ENCODE measurements around the gene NR3C2. TPM values are rescaled to one million over a fixed set of nuclear protein-coding genes. Genes with fewer than 3 reads are reported as not detected.

NR3C2 gene
- total RNA-seq, 1 experiment from 2014 or later = 1.6 TPM

DNA sequence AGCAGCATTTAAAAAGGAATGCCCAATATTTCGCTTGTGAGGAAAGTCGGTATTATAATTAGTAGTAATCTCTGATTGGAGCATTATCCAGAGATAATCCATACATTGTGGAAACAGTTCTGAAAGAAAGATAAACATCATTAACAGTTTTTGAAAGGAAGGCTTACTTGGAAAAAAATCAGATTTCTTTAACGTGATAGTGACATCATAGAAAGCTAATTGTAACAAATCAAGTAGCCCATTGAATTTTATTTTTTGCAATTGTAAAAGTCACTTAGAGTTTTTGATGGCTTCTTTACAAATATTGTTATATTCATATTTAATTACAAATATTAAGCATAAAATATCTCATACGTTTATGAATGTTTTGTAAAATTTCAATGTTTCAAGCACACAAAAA lies 11.6 kb upstream of the NR3C2 start:
- no peak for DNase-seq (ENCODE audit: low spot score)
- intact Hi-C loops (cut with micrococcal nuclease; ENCODE audit: unreplicated experiment) = no loop called here
- Histone ChIP-seq H3K4me3 (ENCODE audit: low read depth, low read length, poor library complexity, severe bottlenecking) (no peak overlapping the region), H3K4me1 (ENCODE audit: insufficient read depth, low read length, poor library complexity, severe bottlenecking) (no peaks in the 10 kb centered on the region), H3K9me3 (ENCODE audit: low read depth, low read length, poor library complexity, severe bottlenecking) (no peaks in the 10 kb centered on the region), H3K36me3 (ENCODE audit: insufficient read depth, low read length, poor library complexity, severe bottlenecking) (no peaks in the 10 kb centered on the region), H3K27ac (ENCODE audit: low read depth, low read length, poor library complexity, severe bottlenecking) (no peak overlapping the region), H3K27me3 (replicated peaks; ENCODE audit: insufficient read depth, low read depth, low read length, poor library complexity) (peaks cover 4% of the 10 kb centered on the region)
- ChIA-PET POLR2A (ENCODE audit: low non-redundant PET) (no interaction called here), CTCF (no interaction called here)
- no peak for TF ChIP-seq EZH2 (IDR thresholded peaks at IDR 0.05; ENCODE audit: borderline replicate concordance, low read depth, low read length, poor library complexity, severe bottlenecking)
- TF ChIP-seq, protein P1, sequence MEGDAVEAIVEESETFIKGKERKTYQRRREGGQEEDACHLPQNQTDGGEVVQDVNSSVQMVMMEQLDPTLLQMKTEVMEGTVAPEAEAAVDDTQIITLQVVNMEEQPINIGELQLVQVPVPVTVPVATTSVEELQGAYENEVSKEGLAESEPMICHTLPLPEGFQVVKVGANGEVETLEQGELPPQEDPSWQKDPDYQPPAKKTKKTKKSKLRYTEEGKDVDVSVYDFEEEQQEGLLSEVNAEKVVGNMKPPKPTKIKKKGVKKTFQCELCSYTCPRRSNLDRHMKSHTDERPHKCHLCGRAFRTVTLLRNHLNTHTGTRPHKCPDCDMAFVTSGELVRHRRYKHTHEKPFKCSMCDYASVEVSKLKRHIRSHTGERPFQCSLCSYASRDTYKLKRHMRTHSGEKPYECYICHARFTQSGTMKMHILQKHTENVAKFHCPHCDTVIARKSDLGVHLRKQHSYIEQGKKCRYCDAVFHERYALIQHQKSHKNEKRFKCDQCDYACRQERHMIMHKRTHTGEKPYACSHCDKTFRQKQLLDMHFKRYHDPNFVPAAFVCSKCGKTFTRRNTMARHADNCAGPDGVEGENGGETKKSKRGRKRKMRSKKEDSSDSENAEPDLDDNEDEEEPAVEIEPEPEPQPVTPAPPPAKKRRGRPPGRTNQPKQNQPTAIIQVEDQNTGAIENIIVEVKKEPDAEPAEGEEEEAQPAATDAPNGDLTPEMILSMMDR (conservative IDR thresholded peaks at IDR 0.05; ENCODE audit: low read depth, low read length) = no peak
- no TSS peak for BruUV-seq (replicated peaks)

DNA sequence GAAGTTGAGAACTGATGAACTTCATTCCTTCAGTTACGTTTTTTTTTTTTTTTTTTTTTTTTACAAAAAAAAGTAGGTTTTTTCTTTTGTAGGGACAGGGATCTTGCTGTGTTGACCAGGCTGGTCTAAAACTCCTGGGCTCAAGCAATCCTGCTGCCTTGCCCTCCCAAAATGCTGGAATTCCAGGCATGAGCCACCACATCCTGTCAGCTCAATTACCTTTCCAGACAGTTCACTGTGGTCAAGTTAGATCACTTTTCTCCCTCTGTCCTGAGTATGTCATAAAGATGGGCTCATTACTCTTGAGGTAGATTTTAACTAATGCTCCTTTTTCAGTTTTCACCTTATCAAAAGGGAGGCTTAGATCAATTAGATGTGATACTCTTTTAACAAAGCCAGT lies 10.8 kb upstream of the NR3C2 start:
- BruUV-seq (replicated peaks) = no TSS peak
- Histone ChIP-seq H3K27ac (ENCODE audit: low read depth, low read length, poor library complexity, severe bottlenecking) (no peak overlapping the region), H3K4me1 (ENCODE audit: insufficient read depth, low read length, poor library complexity, severe bottlenecking) (peaks cover 2% of the 10 kb centered on the region), H3K36me3 (ENCODE audit: insufficient read depth, low read length, poor library complexity, severe bottlenecking) (no peaks in the 10 kb centered on the region), H3K27me3 (replicated peaks; ENCODE audit: insufficient read depth, low read depth, low read length, poor library complexity) (peaks cover 5% of the 10 kb centered on the region), H3K9me3 (ENCODE audit: low read depth, low read length, poor library complexity, severe bottlenecking) (no peaks in the 10 kb centered on the region), H3K4me3 (ENCODE audit: low read depth, low read length, poor library complexity, severe bottlenecking) (no peak overlapping the region)
- intact Hi-C loops (cut with micrococcal nuclease; ENCODE audit: unreplicated experiment) = no loop called here
- ChIA-PET CTCF (no interaction called here), POLR2A (ENCODE audit: low non-redundant PET) (no interaction called here)
- DNase-seq (ENCODE audit: low spot score) = no peak
- TF ChIP-seq EZH2 (IDR thresholded peaks at IDR 0.05; ENCODE audit: borderline replicate concordance, low read depth, low read length, poor library complexity, severe bottlenecking) = no peak
- TF ChIP-seq, protein P1 (conservative IDR thresholded peaks at IDR 0.05; ENCODE audit: low read depth, low read length) = no peak

DNA sequence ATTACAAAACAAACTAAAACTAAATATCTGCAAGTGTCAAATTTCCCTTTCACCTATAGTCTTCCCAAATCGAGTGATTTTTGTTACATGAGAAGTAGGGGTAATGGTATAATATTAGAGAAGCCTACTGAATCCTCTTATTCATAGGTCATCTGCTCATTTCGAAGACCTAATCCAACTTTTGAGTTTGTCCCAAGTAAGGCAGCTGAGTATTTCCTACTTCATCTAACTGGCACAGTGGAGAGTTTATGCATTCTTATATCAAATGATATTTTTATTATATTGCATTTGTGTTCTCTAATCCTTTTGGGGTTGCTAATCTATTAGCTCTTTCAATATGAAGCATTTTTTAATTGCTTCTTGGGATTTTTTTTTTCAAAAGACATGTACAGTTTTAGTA lies 7.7 kb upstream of the NR3C2 start:
- Histone ChIP-seq H3K4me3 (ENCODE audit: low read depth, low read length, poor library complexity, severe bottlenecking) (no peak overlapping the region), H3K9me3 (ENCODE audit: low read depth, low read length, poor library complexity, severe bottlenecking) (no peaks in the 10 kb centered on the region), H3K27me3 (replicated peaks; ENCODE audit: insufficient read depth, low read depth, low read length, poor library complexity) (peaks cover 19% of the 10 kb centered on the region), H3K27ac (ENCODE audit: low read depth, low read length, poor library complexity, severe bottlenecking) (no peak overlapping the region), H3K4me1 (ENCODE audit: insufficient read depth, low read length, poor library complexity, severe bottlenecking) (peaks cover 17% of the 10 kb centered on the region), H3K36me3 (ENCODE audit: insufficient read depth, low read length, poor library complexity, severe bottlenecking) (no peaks in the 10 kb centered on the region)
- TF ChIP-seq, protein P1 (conservative IDR thresholded peaks at IDR 0.05; ENCODE audit: low read depth, low read length) = no peak
- TF ChIP-seq EZH2 (IDR thresholded peaks at IDR 0.05; ENCODE audit: borderline replicate concordance, low read depth, low read length, poor library complexity, severe bottlenecking) = no peak
- intact Hi-C loops (cut with micrococcal nuclease; ENCODE audit: unreplicated experiment) = loop anchor here (10.0 kb wide), 3 partner anchors 815 to 1445 kb away; no protein-coding TSS in a partner anchor
- BruUV-seq (replicated peaks) = no TSS peak
- DNase-seq (ENCODE audit: low spot score) = no peak
- ChIA-PET CTCF (no interaction called here), POLR2A (ENCODE audit: low non-redundant PET) (no interaction called here)

Measured in A673 (cell line).